Natural killer cell treated with Interleukin-12 subunit alpha and Interleukin-12 subunit beta and Interleukin-15 and Interleukin-18, amount 100 ng/mL, for 72 hours (primary cell): ENCODE data around the gene CREB5. TPM values are rescaled to one million over a fixed set of nuclear protein-coding genes. Genes with fewer than 3 reads are reported as not detected.

Experiments used
- ATAC-seq, 2 donors: fragments of 150-1000 bp; cut with Tn5 transposase in 1 of 2; sonication (Bioruptor Pico), chemical (Tn5 transposase) in 1 of 2; 2 replicates each; pipeline ENCODE4 v1.10.0; 2021
- DNase-seq: peaks from one replicate; pipeline ENCODE4 v3.0.0; 2022; ENCODE audit warnings: low spot score
- H3K27ac Mint-ChIP-seq, 2 donors: 1 replicate in 1 of 2; 2 replicates in 1 of 2; pipeline ENCODE4 v1.8.0; 2022; ENCODE audit warnings: mixed read lengths in 2 of 2, mild to moderate bottlenecking in 1 of 2, moderate library complexity in 1 of 2
- H3K27me3 Mint-ChIP-seq, 2 donors: 1 replicate in 1 of 2; 2 replicates in 1 of 2; pipeline ENCODE4 v1.8.0; 2022; ENCODE audit warnings: mixed read lengths in 2 of 2
- H3K36me3 Mint-ChIP-seq: one replicate; pipeline ENCODE4 v1.8.0; 2022; ENCODE audit warnings: mixed read lengths
- H3K4me1 Mint-ChIP-seq, 2 donors: 1 replicate in 1 of 2; 2 replicates in 1 of 2; pipeline ENCODE4 v1.8.0; 2022; ENCODE audit warnings: low read depth in 2 of 2, mixed read lengths in 2 of 2, mild to moderate bottlenecking in 1 of 2
- H3K4me3 Mint-ChIP-seq: one replicate; pipeline ENCODE4 v1.8.0; 2022; ENCODE audit warnings: mixed read lengths
- H3K9me3 Mint-ChIP-seq: 2 replicates; pipeline ENCODE4 v1.8.0; 2022; ENCODE audit warnings: mixed read lengths
- total RNA-seq, 2 donors: library from RNA; stranded (reverse); gene quantifications; one replicate each; pipeline ENCODE4 v1.2.3, GENCODE V29; 2022

CREB5 gene
- total RNA-seq, 2 donors from 2014 or later = 0.62 TPM; not detected in 1

- Mint-ChIP-seq H3K4me3 (no peak overlapping the region), H3K36me3 (no peaks in the 10 kb centered on the region), H3K27me3 (peaks cover 7 to 35% of the 10 kb centered on the region in 2 donors), H3K4me1 (no peaks in the 10 kb centered on the region), H3K9me3 (no peaks in the 10 kb centered on the region), H3K27ac (no peak overlapping the region)
- DNase-seq (no peak), ATAC-seq (peak in 1 of 2 donors; percentile 52)
Measured at GRCh38 chr7:28758186-28758585, 345.9 kb downstream of the CREB5 start.

DNA sequence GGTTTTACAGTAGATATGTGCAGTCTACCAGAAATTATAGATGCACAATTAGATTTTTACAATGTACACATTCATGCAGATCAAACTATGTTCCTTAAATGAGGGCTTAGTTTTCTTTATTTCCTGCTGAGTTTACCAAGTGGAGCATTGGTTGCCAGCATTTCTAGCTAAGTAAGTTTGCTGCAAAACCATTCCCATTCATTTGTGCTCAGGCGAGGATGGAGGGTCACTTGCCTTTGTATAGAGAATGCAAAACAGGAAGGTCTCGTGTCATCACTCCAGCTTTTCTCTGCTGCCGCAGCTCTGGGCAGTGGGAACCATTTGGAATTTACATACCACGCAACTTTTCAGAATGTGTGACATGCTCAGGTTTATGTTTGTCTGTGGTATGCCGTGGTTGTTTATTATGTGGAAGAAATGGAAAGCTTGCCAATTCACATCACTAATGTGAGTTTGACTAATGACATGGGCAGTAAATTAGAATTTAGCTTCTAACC, 347.2 kb downstream of the CREB5 start:
- Mint-ChIP-seq H3K9me3 (no peaks in the 10 kb centered on the region), H3K4me1 (no peaks in the 10 kb centered on the region), H3K27ac (no peak overlapping the region), H3K27me3 (peaks cover 7 to 34% of the 10 kb centered on the region in 2 donors), H3K4me3 (no peak overlapping the region), H3K36me3 (no peaks in the 10 kb centered on the region)
- DNase-seq = no peak
- ATAC-seq = no peak

GRCh38 chr7:28761505-28761904, 349.2 kb downstream of the CREB5 start:
- no peak overlapping the region for H3K27ac Mint-ChIP-seq
- ATAC-seq = no peak

DNA sequence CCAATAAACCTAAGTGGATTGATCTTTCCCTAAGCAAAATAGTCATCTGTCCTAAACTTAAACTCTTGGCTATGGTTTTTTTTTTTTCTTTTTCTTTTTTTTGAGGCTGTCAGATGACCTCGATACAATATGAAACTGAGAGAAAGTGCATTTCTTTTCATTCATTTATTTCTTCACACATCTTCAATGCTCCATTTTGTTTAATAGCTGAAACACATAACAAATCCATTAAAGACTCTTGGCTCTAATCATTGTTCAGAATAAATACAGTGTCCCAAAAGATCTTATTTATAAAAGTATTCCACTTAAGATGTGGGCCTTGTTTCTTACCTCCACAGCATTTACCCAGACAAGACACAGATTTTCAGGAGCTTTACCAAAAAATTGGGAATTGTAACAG, 350.3 kb downstream of the CREB5 start:
- no peak for DNase-seq
- H3K36me3 Mint-ChIP-seq = no peaks in the 10 kb centered on the region
- no peak overlapping the region for H3K27ac Mint-ChIP-seq
- no peak overlapping the region for H3K4me3 Mint-ChIP-seq
- ATAC-seq = no peak
- H3K9me3 Mint-ChIP-seq = no peaks in the 10 kb centered on the region
- no peaks in the 10 kb centered on the region for H3K4me1 Mint-ChIP-seq
- H3K27me3 Mint-ChIP-seq = peaks cover 2 to 38% of the 10 kb centered on the region in 2 donors

More at GRCh38 chr7:28761505-28761904, 349.2 kb downstream of the CREB5 start:
- DNase-seq = no peak
- no peak overlapping the region for H3K4me3 Mint-ChIP-seq
- H3K36me3 Mint-ChIP-seq = no peaks in the 10 kb centered on the region
- H3K4me1 Mint-ChIP-seq = no peaks in the 10 kb centered on the region
- H3K27me3 Mint-ChIP-seq = peaks cover 2 to 28% of the 10 kb centered on the region in 2 donors
- no peaks in the 10 kb centered on the region for H3K9me3 Mint-ChIP-seq

- Mint-ChIP-seq H3K27ac (no peak overlapping the region), H3K4me3 (no peak overlapping the region), H3K27me3 (peaks cover 11 to 36% of the 10 kb centered on the region in 2 donors), H3K36me3 (no peaks in the 10 kb centered on the region), H3K9me3 (no peaks in the 10 kb centered on the region), H3K4me1 (no peaks in the 10 kb centered on the region)
- ATAC-seq (no peak), DNase-seq (no peak)
Measured at GRCh38 chr7:28766359-28766758, 354.0 kb downstream of the CREB5 start.

GRCh38 chr7:28767356-28767755, 355.0 kb downstream of the CREB5 start:
- DNase-seq (no peak), ATAC-seq (no peak)
- H3K4me3 Mint-ChIP-seq = no peak overlapping the region
- no peak overlapping the region for H3K27ac Mint-ChIP-seq
- H3K9me3 Mint-ChIP-seq = no peaks in the 10 kb centered on the region
- no peaks in the 10 kb centered on the region for H3K36me3 Mint-ChIP-seq
- H3K4me1 Mint-ChIP-seq = no peaks in the 10 kb centered on the region
- H3K27me3 Mint-ChIP-seq = peaks cover 15 to 36% of the 10 kb centered on the region in 2 donors

- no peak for ATAC-seq
- DNase-seq = no peak
- peaks cover 15 to 30% of the 10 kb centered on the region in 2 donors for H3K27me3 Mint-ChIP-seq
Measured at GRCh38 chr7:28768577-28769147, 356.3 kb downstream of the CREB5 start.

GRCh38 chr7:28771906-28772622, 359.7 kb downstream of the CREB5 start:
- Mint-ChIP-seq H3K9me3 (no peaks in the 10 kb centered on the region), H3K27me3 (peaks cover 20 to 21% of the 10 kb centered on the region in 2 donors), H3K36me3 (no peaks in the 10 kb centered on the region), H3K4me1 (no peaks in the 10 kb centered on the region), H3K27ac (no peak overlapping the region), H3K4me3 (no peak overlapping the region)
- DNase-seq = no peak
- ATAC-seq = no peak

More at GRCh38 chr7:28768577-28769147, 356.3 kb downstream of the CREB5 start:
- no peaks in the 10 kb centered on the region for H3K9me3 Mint-ChIP-seq
- H3K4me1 Mint-ChIP-seq = no peaks in the 10 kb centered on the region
- no peaks in the 10 kb centered on the region for H3K36me3 Mint-ChIP-seq
- no peak overlapping the region for H3K27ac Mint-ChIP-seq
- no peak overlapping the region for H3K4me3 Mint-ChIP-seq

- no peak for DNase-seq
- no peak for ATAC-seq
- H3K36me3 Mint-ChIP-seq = no peaks in the 10 kb centered on the region
Measured at GRCh38 chr7:28773423-28774145, 361.3 kb downstream of the CREB5 start.

GRCh38 chr7:28774261-28774988, 362.1 kb downstream of the CREB5 start:
- H3K36me3 Mint-ChIP-seq = no peaks in the 10 kb centered on the region
- no peak for ATAC-seq
- H3K27me3 Mint-ChIP-seq = peaks cover 15 to 21% of the 10 kb centered on the region in 2 donors
- no peak for DNase-seq
- H3K27ac Mint-ChIP-seq = no peak overlapping the region
- no peaks in the 10 kb centered on the region for H3K4me1 Mint-ChIP-seq
- no peak overlapping the region for H3K4me3 Mint-ChIP-seq
- H3K9me3 Mint-ChIP-seq = no peaks in the 10 kb centered on the region

More at GRCh38 chr7:28773423-28774145, 361.3 kb downstream of the CREB5 start:
- H3K27me3 Mint-ChIP-seq = peaks cover 13 to 15% of the 10 kb centered on the region in 2 donors
- H3K27ac Mint-ChIP-seq = no peak overlapping the region
- H3K9me3 Mint-ChIP-seq = no peaks in the 10 kb centered on the region
- H3K4me3 Mint-ChIP-seq = no peak overlapping the region
- no peaks in the 10 kb centered on the region for H3K4me1 Mint-ChIP-seq

GRCh38 chr7:28776463-28777157, 364.3 kb downstream of the CREB5 start:
- no peaks in the 10 kb centered on the region for H3K36me3 Mint-ChIP-seq
- H3K4me3 Mint-ChIP-seq = no peak overlapping the region
- no peaks in the 10 kb centered on the region for H3K4me1 Mint-ChIP-seq
- ATAC-seq = no peak
- peaks cover 13 to 32% of the 10 kb centered on the region in 2 donors for H3K27me3 Mint-ChIP-seq
- no peak overlapping the region for H3K27ac Mint-ChIP-seq
- no peak for DNase-seq
- no peaks in the 10 kb centered on the region for H3K9me3 Mint-ChIP-seq

GRCh38 chr7:28778786-28779185, 366.5 kb downstream of the CREB5 start:
- no peak overlapping the region for H3K27ac Mint-ChIP-seq
- no peaks in the 10 kb centered on the region for H3K9me3 Mint-ChIP-seq
- ATAC-seq (no peak), DNase-seq (no peak)
- no peaks in the 10 kb centered on the region for H3K4me1 Mint-ChIP-seq
- H3K27me3 Mint-ChIP-seq = peaks cover 10 to 37% of the 10 kb centered on the region in 2 donors
- H3K4me3 Mint-ChIP-seq = no peak overlapping the region
- H3K36me3 Mint-ChIP-seq = no peaks in the 10 kb centered on the region

- ATAC-seq (no peak), DNase-seq (no peak)
- H3K4me1 Mint-ChIP-seq = no peaks in the 10 kb centered on the region
- no peaks in the 10 kb centered on the region for H3K9me3 Mint-ChIP-seq
- H3K4me3 Mint-ChIP-seq = no peak overlapping the region
- peaks cover 7 to 37% of the 10 kb centered on the region in 2 donors for H3K27me3 Mint-ChIP-seq
- no peaks in the 10 kb centered on the region for H3K36me3 Mint-ChIP-seq
- H3K27ac Mint-ChIP-seq = no peak overlapping the region
Measured at GRCh38 chr7:28779954-28780353, 367.6 kb downstream of the CREB5 start.
